Trophoblast cell (in vitro differentiated cells and primary cell): ENCODE results near the gene DENND1C.

Source experiments
- DNase-seq, 2 donors: peaks; one replicate each; pipeline ENCODE4 v3.0.0-alpha.2; 2016
- H2AFZ ChIP-seq: 2 replicates; pipeline ENCODE4 v1.6.1; 2013; ENCODE audit warnings: low read length, moderate library complexity, mild to moderate bottlenecking; ENCODE audit not compliant: insufficient read depth, poor library complexity
- H2AK5ac ChIP-seq: 2 replicates; pipeline ENCODE4 v1.6.1; 2013; ENCODE audit warnings: mild to moderate bottlenecking, low read length
- H2BK120ac ChIP-seq: 2 replicates; pipeline ENCODE4 v1.6.1; 2013; ENCODE audit warnings: low read length, mild to moderate bottlenecking, moderate library complexity; ENCODE audit not compliant: insufficient read depth, poor library complexity
- H2BK12ac ChIP-seq: 2 replicates; pipeline ENCODE4 v1.6.1; 2013; ENCODE audit warnings: mild to moderate bottlenecking, low read length, moderate library complexity
- H2BK5ac ChIP-seq: 2 replicates; pipeline ENCODE4 v1.6.1; 2013; ENCODE audit warnings: low read length, low read depth, moderate library complexity, mild to moderate bottlenecking; ENCODE audit not compliant: poor library complexity
- H3K14ac ChIP-seq: 2 replicates; pipeline ENCODE4 v1.6.1; 2013; ENCODE audit warnings: mild to moderate bottlenecking, low read length
- H3K18ac ChIP-seq: 2 replicates; pipeline ENCODE4 v1.6.1; 2013; ENCODE audit warnings: mild to moderate bottlenecking, low read length
- H3K23ac ChIP-seq: 2 replicates; pipeline ENCODE4 v1.6.1; 2013; ENCODE audit warnings: low read length
- H3K27ac ChIP-seq: 2 replicates; pipeline ENCODE4 v1.5.1; 2013; ENCODE audit warnings: low read depth, mild to moderate bottlenecking, inconsistent platforms, low read length, moderate library complexity
- H3K27me3 ChIP-seq: 2 replicates; pipeline ENCODE4 v1.6.1; 2013; ENCODE audit warnings: inconsistent platforms, mild to moderate bottlenecking, low read length, moderate library complexity; ENCODE audit not compliant: insufficient read depth
- H3K36me3 ChIP-seq, 2 experiments: 1 replicate in 1 of 2; 2 replicates in 1 of 2; pipeline ENCODE4 v1.6.1; 2013; ENCODE audit warnings: low read length in 2 of 2, mild to moderate bottlenecking in 2 of 2, moderate library complexity in 1 of 2; ENCODE audit not compliant: insufficient read depth in 2 of 2, control insufficient read depth in 1 of 2
- H3K4ac ChIP-seq: 2 replicates; pipeline ENCODE4 v1.6.1; 2013; ENCODE audit warnings: low read depth, mild to moderate bottlenecking, low read length, moderate library complexity
- H3K4me1 ChIP-seq, 2 experiments: 1 replicate in 1 of 2; 2 replicates in 1 of 2; pipeline ENCODE4 v1.6.1; 2013; ENCODE audit warnings: low read length in 2 of 2, mild to moderate bottlenecking in 2 of 2, moderate library complexity in 1 of 2; ENCODE audit not compliant: insufficient read depth in 2 of 2, control insufficient read depth in 1 of 2
- H3K4me2 ChIP-seq: 2 replicates; pipeline ENCODE4 v1.6.1; 2013; ENCODE audit warnings: inconsistent platforms, mild to moderate bottlenecking, low read length, moderate library complexity
- H3K4me3 ChIP-seq: 2 replicates; pipeline ENCODE4 v1.5.1; 2013; ENCODE audit warnings: mild to moderate bottlenecking, low read depth, low read length, inconsistent platforms
- H3K79me1 ChIP-seq: one replicate; pipeline ENCODE4 v1.6.1; 2013; ENCODE audit warnings: low read length
- H3K79me2 ChIP-seq: 2 replicates; pipeline ENCODE4 v1.6.1; 2013; ENCODE audit warnings: low read length, mild to moderate bottlenecking; ENCODE audit not compliant: control insufficient read depth, insufficient read depth, poor library complexity
- H3K9ac ChIP-seq: 2 replicates; pipeline ENCODE4 v1.6.1; 2013; ENCODE audit warnings: mild to moderate bottlenecking, low read length
- H3K9me3 ChIP-seq: 2 replicates; pipeline ENCODE4 v1.6.1; 2013; ENCODE audit warnings: low read depth, mild to moderate bottlenecking, control low read depth, inconsistent platforms, low read length; ENCODE audit not compliant: insufficient read depth
- H4K12ac ChIP-seq: 2 replicates; pipeline ENCODE4 v1.6.1; 2013; ENCODE audit warnings: low read depth, mild to moderate bottlenecking, low read length, moderate library complexity
- H4K8ac ChIP-seq: 2 replicates; pipeline ENCODE4 v1.6.1; 2013; ENCODE audit warnings: low read depth, mild to moderate bottlenecking, low read length, moderate library complexity
- H4K91ac ChIP-seq: one replicate; pipeline ENCODE4 v1.6.1; 2013; ENCODE audit warnings: low read depth, mild to moderate bottlenecking, low read length, moderate library complexity
- WGBS: extraction: QIAGEN DNeasy Blood & Tissue Kit; methylation state at CpG from one replicate; pipeline ENCODE4 v1.1.7; 2013; ENCODE audit warnings: missing lambda C conversion rate; ENCODE audit not compliant: insufficient read length, insufficient coverage; ENCODE audit errors: extremely low coverage; 5-methylcytosine and 5-hydroxymethylcytosine counted together

The DENND1C gene

GRCh38 chr19:6498294-6499036 lies 16.9 kb upstream of the DENND1C start:
- Histone ChIP-seq H2AFZ (no peak overlapping the region), H3K14ac (no peak overlapping the region), H4K91ac (no peak overlapping the region), H3K4me2 (no peak overlapping the region), H2BK5ac (no peak overlapping the region), H2BK12ac (no peak overlapping the region), H3K79me1 (no peaks in the 10 kb centered on the region), H2BK120ac (no peak overlapping the region), H3K4me3 (no peak overlapping the region), H3K27me3 (peaks cover 20% of the 10 kb centered on the region), H3K27ac (no peak overlapping the region), H2AK5ac (no peak overlapping the region), H3K9ac (no peak overlapping the region), H3K9me3 (peaks cover 1% of the 10 kb centered on the region), H3K18ac (no peak overlapping the region), H4K12ac (no peak overlapping the region), H3K23ac (no peak overlapping the region), H3K79me2 (no peaks in the 10 kb centered on the region), H4K8ac (no peak overlapping the region), H3K4ac (no peak overlapping the region), H3K36me3 (no peaks in the 10 kb centered on the region), H3K4me1 (no peaks in the 10 kb centered on the region)
- WGBS, result no CpG with 5 or more reads among the region's 7 CpGs
- DNase-seq, result peak in 1 of 2 donors; percentile 12

- DNase-seq, result no peak
- H3K36me3 ChIP-seq, result no peaks in the 10 kb centered on the region
Observed at GRCh38 chr19:6495947-6496346, 14.4 kb upstream of the DENND1C start.

GRCh38 chr19:6494438-6495036 lies 12.9 kb upstream of the DENND1C start:
- Histone ChIP-seq H3K27ac (no peak overlapping the region), H2AK5ac (no peak overlapping the region), H2BK120ac (no peak overlapping the region), H3K9ac (no peak overlapping the region), H4K12ac (no peak overlapping the region), H3K14ac (no peak overlapping the region), H3K4ac (no peak overlapping the region), H3K9me3 (no peaks in the 10 kb centered on the region), H3K79me1 (no peaks in the 10 kb centered on the region), H2BK5ac (no peak overlapping the region), H4K91ac (no peak overlapping the region), H3K4me2 (no peak overlapping the region), H4K8ac (no peak overlapping the region), H3K4me3 (no peak overlapping the region), H3K18ac (no peak overlapping the region), H3K36me3 (no peaks in the 10 kb centered on the region), H2BK12ac (no peak overlapping the region), H3K79me2 (no peaks in the 10 kb centered on the region), H2AFZ (no peak overlapping the region), H3K23ac (no peak overlapping the region), H3K27me3 (no peaks in the 10 kb centered on the region), H3K4me1 (no peaks in the 10 kb centered on the region)
- no CpG with 5 or more reads among the region's 8 CpGs for WGBS
- no peak for DNase-seq

More at GRCh38 chr19:6495947-6496346, 14.4 kb upstream of the DENND1C start:
- Histone ChIP-seq H4K8ac (no peak overlapping the region), H2BK120ac (no peak overlapping the region), H3K4ac (no peak overlapping the region), H3K4me1 (no peaks in the 10 kb centered on the region), H3K4me2 (no peak overlapping the region), H3K14ac (no peak overlapping the region), H3K79me1 (no peaks in the 10 kb centered on the region), H4K91ac (no peak overlapping the region), H3K79me2 (no peaks in the 10 kb centered on the region), H2AK5ac (no peak overlapping the region), H3K18ac (no peak overlapping the region), H3K23ac (no peak overlapping the region), H3K9ac (no peak overlapping the region), H4K12ac (no peak overlapping the region), H3K27ac (no peak overlapping the region), H3K27me3 (peaks cover 1% of the 10 kb centered on the region), H2AFZ (no peak overlapping the region), H2BK12ac (no peak overlapping the region), H3K9me3 (no peaks in the 10 kb centered on the region), H3K4me3 (no peak overlapping the region), H2BK5ac (no peak overlapping the region)
- WGBS, result no CpG with 5 or more reads among the region's 19 CpGs

GRCh38 chr19:6491802-6492592 lies 10.4 kb upstream of the DENND1C start:
- H2AK5ac ChIP-seq, result no peak overlapping the region
- no peak overlapping the region for H2BK5ac ChIP-seq
- no CpG with 5 or more reads among the region's 4 CpGs for WGBS

More at GRCh38 chr19:6491802-6492592, 10.4 kb upstream of the DENND1C start:
- H4K8ac ChIP-seq, result no peak overlapping the region
- no peak overlapping the region for H3K9ac ChIP-seq
- no peaks in the 10 kb centered on the region for H3K79me1 ChIP-seq
- no peak overlapping the region for H3K4me3 ChIP-seq
- H3K9me3 ChIP-seq, result no peaks in the 10 kb centered on the region
- no peak overlapping the region for H2AFZ ChIP-seq
- DNase-seq, result no peak
- no peak overlapping the region for H4K91ac ChIP-seq
- no peak overlapping the region for H3K4me2 ChIP-seq
- no peak overlapping the region for H3K27ac ChIP-seq
- H3K79me2 ChIP-seq, result no peaks in the 10 kb centered on the region
- no peaks in the 10 kb centered on the region for H3K27me3 ChIP-seq
- H3K4ac ChIP-seq, result no peak overlapping the region
- no peak overlapping the region for H2BK12ac ChIP-seq
- H4K12ac ChIP-seq, result no peak overlapping the region
- H3K18ac ChIP-seq, result no peak overlapping the region
- H3K23ac ChIP-seq, result no peak overlapping the region
- no peaks in the 10 kb centered on the region for H3K4me1 ChIP-seq
- H3K36me3 ChIP-seq, result no peaks in the 10 kb centered on the region
- no peak overlapping the region for H3K14ac ChIP-seq
- H2BK120ac ChIP-seq, result no peak overlapping the region
